Muscle layer of colon (tissue), 2 donors: ENCODE measurements around the gene HNRNPLL.

Experiments used
- H3K27ac ChIP-seq: one replicate; pipeline ENCODE4 v1.7.0; 2013; ENCODE audit warnings: low read depth, mild to moderate bottlenecking, low read length, moderate library complexity
- H3K27me3 ChIP-seq, 2 donors: one replicate each; pipeline ENCODE4 v1.7.0; 2013; ENCODE audit warnings: low read length in 2 of 2, mild to moderate bottlenecking in 2 of 2; ENCODE audit not compliant: insufficient read depth in 2 of 2, control insufficient read depth in 1 of 2
- H3K36me3 ChIP-seq: one replicate; pipeline ENCODE4 v1.7.0; 2013; ENCODE audit warnings: mild to moderate bottlenecking, low read length; ENCODE audit not compliant: insufficient read depth
- H3K4me1 ChIP-seq: one replicate; pipeline ENCODE4 v1.7.0; 2013; ENCODE audit warnings: mild to moderate bottlenecking, low read length; ENCODE audit not compliant: insufficient read depth
- H3K4me3 ChIP-seq, 2 donors: one replicate each; pipeline ENCODE4 v1.7.0; 2013; ENCODE audit warnings: low read length in 2 of 2, low read depth in 1 of 2, mild to moderate bottlenecking in 1 of 2, moderate library complexity in 1 of 2
- H3K9ac ChIP-seq: one replicate; pipeline ENCODE4 v1.7.0; 2013; ENCODE audit warnings: low read length
- H3K9me3 ChIP-seq: one replicate; pipeline ENCODE4 v1.7.0; 2013; ENCODE audit warnings: mild to moderate bottlenecking, low read length
- donor health status: abdominal sarcoma.
- donor health status: Adenocarcinoma of cecum.

HNRNPLL gene

GRCh38 chr2:38601463-38602135 is 1.1 kb downstream of the HNRNPLL start:
- H3K9ac ChIP-seq = peak overlapping the region; percentile 71
- peaks cover 33% of the 10 kb centered on the region for H3K4me1 ChIP-seq
- H3K4me3 ChIP-seq = peak overlapping the region; percentile 68 to 90
- no peaks in the 10 kb centered on the region for H3K27me3 ChIP-seq
- H3K27ac ChIP-seq = peak overlapping the region; percentile 98
- H3K36me3 ChIP-seq = no peaks in the 10 kb centered on the region
- H3K9me3 ChIP-seq = no peaks in the 10 kb centered on the region

- H3K4me3 ChIP-seq = peak overlapping the region; percentile 68 to 90
- H3K36me3 ChIP-seq = no peaks in the 10 kb centered on the region
- peak overlapping the region; percentile 71 for H3K9ac ChIP-seq
- peaks cover 38% of the 10 kb centered on the region for H3K4me1 ChIP-seq
- H3K9me3 ChIP-seq = no peaks in the 10 kb centered on the region
- peak overlapping the region; percentile 98 for H3K27ac ChIP-seq
- H3K27me3 ChIP-seq = no peaks in the 10 kb centered on the region
Measured at GRCh38 chr2:38600921-38601455, 1.7 kb downstream of the HNRNPLL start.

GRCh38 chr2:38600242-38600891 is 2.4 kb downstream of the HNRNPLL start:
- Histone ChIP-seq H3K9me3 (no peaks in the 10 kb centered on the region), H3K9ac (peak overlapping the region; percentile 71), H3K27me3 (no peaks in the 10 kb centered on the region), H3K36me3 (no peaks in the 10 kb centered on the region), H3K4me1 (peaks cover 41% of the 10 kb centered on the region), H3K4me3 (peak overlapping the region; percentile 18 to 68), H3K27ac (peak overlapping the region; percentile 98)

GRCh38 chr2:38599706-38600105 is 3.0 kb downstream of the HNRNPLL start:
- peaks cover 44% of the 10 kb centered on the region for H3K4me1 ChIP-seq
- peak overlapping the region in 1 of 2 donors; percentile 68 for H3K4me3 ChIP-seq
- H3K27ac ChIP-seq = peak overlapping the region; percentile 98
- H3K9ac ChIP-seq = peak overlapping the region; percentile 71
- H3K9me3 ChIP-seq = no peaks in the 10 kb centered on the region
- H3K36me3 ChIP-seq = no peaks in the 10 kb centered on the region
- H3K27me3 ChIP-seq = no peaks in the 10 kb centered on the region

- peak overlapping the region; percentile 5 for H3K9ac ChIP-seq
Measured at GRCh38 chr2:38598991-38599295, 3.8 kb downstream of the HNRNPLL start.

GRCh38 chr2:38598200-38598990 is 4.3 kb downstream of the HNRNPLL start:
- Histone ChIP-seq H3K4me3 (peak overlapping the region in 1 of 2 donors; percentile 29), H3K36me3 (no peaks in the 10 kb centered on the region), H3K9ac (peak overlapping the region; percentile 5), H3K4me1 (peaks cover 37% of the 10 kb centered on the region), H3K27me3 (no peaks in the 10 kb centered on the region), H3K9me3 (no peaks in the 10 kb centered on the region), H3K27ac (peak overlapping the region; percentile 46)

More at GRCh38 chr2:38598991-38599295, 3.8 kb downstream of the HNRNPLL start:
- peak overlapping the region; percentile 46 for H3K27ac ChIP-seq
- H3K36me3 ChIP-seq = no peaks in the 10 kb centered on the region
- peaks cover 43% of the 10 kb centered on the region for H3K4me1 ChIP-seq
- no peaks in the 10 kb centered on the region for H3K9me3 ChIP-seq
- H3K4me3 ChIP-seq = no peak overlapping the region
- H3K27me3 ChIP-seq = no peaks in the 10 kb centered on the region

GRCh38 chr2:38597115-38597514 is 5.6 kb downstream of the HNRNPLL start:
- H3K9me3 ChIP-seq = no peaks in the 10 kb centered on the region
- no peaks in the 10 kb centered on the region for H3K36me3 ChIP-seq
- no peak overlapping the region for H3K9ac ChIP-seq
- no peak overlapping the region for H3K27ac ChIP-seq
- peaks cover 41% of the 10 kb centered on the region for H3K4me1 ChIP-seq
- H3K27me3 ChIP-seq = no peaks in the 10 kb centered on the region
- H3K4me3 ChIP-seq = no peak overlapping the region

- no peaks in the 10 kb centered on the region for H3K36me3 ChIP-seq
- H3K9me3 ChIP-seq = no peaks in the 10 kb centered on the region
- peaks cover 42% of the 10 kb centered on the region for H3K4me1 ChIP-seq
- H3K27me3 ChIP-seq = no peaks in the 10 kb centered on the region
- no peak overlapping the region for H3K27ac ChIP-seq
- H3K4me3 ChIP-seq = no peak overlapping the region
- no peak overlapping the region for H3K9ac ChIP-seq
Measured at GRCh38 chr2:38596229-38596628, 6.5 kb downstream of the HNRNPLL start.

- H3K27ac ChIP-seq = no peak overlapping the region
- no peak overlapping the region for H3K4me3 ChIP-seq
- no peaks in the 10 kb centered on the region for H3K36me3 ChIP-seq
- no peak overlapping the region for H3K9ac ChIP-seq
- no peaks in the 10 kb centered on the region for H3K27me3 ChIP-seq
- no peaks in the 10 kb centered on the region for H3K9me3 ChIP-seq
- peaks cover 43% of the 10 kb centered on the region for H3K4me1 ChIP-seq
Measured at GRCh38 chr2:38592951-38593350, 9.8 kb downstream of the HNRNPLL start.

- Histone ChIP-seq H3K9ac (no peak overlapping the region), H3K36me3 (no peaks in the 10 kb centered on the region), H3K27me3 (no peaks in the 10 kb centered on the region), H3K4me1 (peaks cover 49% of the 10 kb centered on the region), H3K27ac (peak overlapping the region; percentile 66), H3K4me3 (no peak overlapping the region), H3K9me3 (no peaks in the 10 kb centered on the region)
Measured at GRCh38 chr2:38591152-38591551, 11.6 kb downstream of the HNRNPLL start.

- Histone ChIP-seq H3K9me3 (no peaks in the 10 kb centered on the region), H3K27ac (no peak overlapping the region), H3K36me3 (no peaks in the 10 kb centered on the region), H3K4me1 (peaks cover 55% of the 10 kb centered on the region), H3K27me3 (no peaks in the 10 kb centered on the region), H3K9ac (no peak overlapping the region), H3K4me3 (no peak overlapping the region)
Measured at GRCh38 chr2:38590053-38590452, 12.7 kb downstream of the HNRNPLL start.
